ENCODE results near the gene VPS26A. TPM values are rescaled to one million over a fixed set of nuclear protein-coding genes. Genes with fewer than 3 reads are reported as not detected.

The VPS26A gene
- 51.7 and 57.6 TPM in 2 replicates for total RNA-seq
- 58.7 and 71.2 TPM in 2 replicates for polyA plus RNA-seq

- TF ChIP-seq, protein P1, sequence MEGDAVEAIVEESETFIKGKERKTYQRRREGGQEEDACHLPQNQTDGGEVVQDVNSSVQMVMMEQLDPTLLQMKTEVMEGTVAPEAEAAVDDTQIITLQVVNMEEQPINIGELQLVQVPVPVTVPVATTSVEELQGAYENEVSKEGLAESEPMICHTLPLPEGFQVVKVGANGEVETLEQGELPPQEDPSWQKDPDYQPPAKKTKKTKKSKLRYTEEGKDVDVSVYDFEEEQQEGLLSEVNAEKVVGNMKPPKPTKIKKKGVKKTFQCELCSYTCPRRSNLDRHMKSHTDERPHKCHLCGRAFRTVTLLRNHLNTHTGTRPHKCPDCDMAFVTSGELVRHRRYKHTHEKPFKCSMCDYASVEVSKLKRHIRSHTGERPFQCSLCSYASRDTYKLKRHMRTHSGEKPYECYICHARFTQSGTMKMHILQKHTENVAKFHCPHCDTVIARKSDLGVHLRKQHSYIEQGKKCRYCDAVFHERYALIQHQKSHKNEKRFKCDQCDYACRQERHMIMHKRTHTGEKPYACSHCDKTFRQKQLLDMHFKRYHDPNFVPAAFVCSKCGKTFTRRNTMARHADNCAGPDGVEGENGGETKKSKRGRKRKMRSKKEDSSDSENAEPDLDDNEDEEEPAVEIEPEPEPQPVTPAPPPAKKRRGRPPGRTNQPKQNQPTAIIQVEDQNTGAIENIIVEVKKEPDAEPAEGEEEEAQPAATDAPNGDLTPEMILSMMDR (IDR thresholded peaks at IDR 0.05; ENCODE audit: poor library complexity), result peak; percentile 45
- TF ChIP-seq EZH2 (IDR thresholded peaks at IDR 0.05; ENCODE audit: borderline replicate concordance) (no peak), EZH2phosphoT487 (IDR thresholded peaks at IDR 0.05; ENCODE audit: low read depth, severe bottlenecking, unreplicated experiment) (no peak)
- Histone ChIP-seq H3K27me3 (no peaks in the 10 kb centered on the region), H3K79me2 (peaks cover 45% of the 10 kb centered on the region), H3K27ac (peak within 1 kb of the TSS; percentile 97), H3K4me1 (ENCODE audit: insufficient read depth) (peaks cover 5% of the 10 kb centered on the region), H3K4me2 (peak within 1 kb of the TSS; percentile 81), H3K9me3 (ENCODE audit: low read depth) (no peaks in the 10 kb centered on the region), H3K36me3 (replicated peaks; ENCODE audit: insufficient read depth, low read depth) (no peaks in the 10 kb centered on the region), H3K4me3 (peak within 1 kb of the TSS; percentile 95), H4K20me1 (ENCODE audit: insufficient read depth, poor library complexity, severe bottlenecking) (peaks cover 21% of the 10 kb centered on the region), H3K9me2 (replicated peaks; ENCODE audit: insufficient read depth) (no peaks in the 10 kb centered on the region), H2AFZ (peak within 1 kb of the TSS; percentile 79)
- peak; percentile 100 for DNase-seq (ENCODE audit: low spot score)
- 1% methylated on average over 29 of the region's 82 CpGs for WGBS (ENCODE audit: low lambda C conversion rate, missing lambda C conversion rate)
Observed at GRCh38 chr10:69123747-69124562, at the start of gene VPS26A. VPS26A (plus strand) TSS chr10:69124178; CDS start chr10:69124278, 100 bp downstream.

DNA sequence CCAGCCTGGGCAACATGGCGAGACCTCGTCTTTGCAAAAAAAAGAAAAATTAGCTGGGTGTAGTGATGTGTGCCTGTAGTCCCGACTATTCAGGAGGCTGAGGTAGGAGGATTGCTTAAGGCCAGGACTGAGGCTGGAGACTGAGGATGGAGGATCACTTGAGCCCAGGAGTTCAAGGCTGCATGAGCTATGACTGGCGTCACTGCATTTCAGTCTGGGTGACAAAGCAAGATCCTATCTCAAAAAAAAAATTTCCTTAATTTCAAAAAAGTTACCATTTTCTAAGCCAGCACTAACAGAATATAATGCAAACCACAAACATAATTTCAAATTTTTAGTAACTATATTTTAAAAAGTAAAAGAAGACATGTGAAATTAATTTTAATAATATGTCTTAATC is 49.4 kb upstream of the VPS26A start:
- H3K4me3 ChIP-seq, result no peak overlapping the region
- no peaks in the 10 kb centered on the region for H3K27me3 ChIP-seq
- H3K36me3 ChIP-seq (replicated peaks; ENCODE audit: insufficient read depth, low read depth), result no peaks in the 10 kb centered on the region
- no peak overlapping the region for H2AFZ ChIP-seq
- no peaks in the 10 kb centered on the region for H4K20me1 ChIP-seq (ENCODE audit: insufficient read depth, poor library complexity, severe bottlenecking)
- H3K4me1 ChIP-seq (ENCODE audit: insufficient read depth), result no peaks in the 10 kb centered on the region
- TF ChIP-seq, protein P1 (IDR thresholded peaks at IDR 0.05; ENCODE audit: poor library complexity), result no peak
- TF ChIP-seq EZH2phosphoT487 (IDR thresholded peaks at IDR 0.05; ENCODE audit: low read depth, severe bottlenecking, unreplicated experiment) (no peak), EZH2 (IDR thresholded peaks at IDR 0.05; ENCODE audit: borderline replicate concordance) (no peak)
- no peaks in the 10 kb centered on the region for H3K9me2 ChIP-seq (replicated peaks; ENCODE audit: insufficient read depth)
- H3K79me2 ChIP-seq, result no peaks in the 10 kb centered on the region
- no peak for DNase-seq (ENCODE audit: low spot score)
- no peak overlapping the region for H3K4me2 ChIP-seq
- no peaks in the 10 kb centered on the region for H3K9me3 ChIP-seq (ENCODE audit: low read depth)
- WGBS (ENCODE audit: low lambda C conversion rate, missing lambda C conversion rate), result 97% methylated on average over 4 of the region's 4 CpGs
- H3K27ac ChIP-seq, result no peak overlapping the region

DNA sequence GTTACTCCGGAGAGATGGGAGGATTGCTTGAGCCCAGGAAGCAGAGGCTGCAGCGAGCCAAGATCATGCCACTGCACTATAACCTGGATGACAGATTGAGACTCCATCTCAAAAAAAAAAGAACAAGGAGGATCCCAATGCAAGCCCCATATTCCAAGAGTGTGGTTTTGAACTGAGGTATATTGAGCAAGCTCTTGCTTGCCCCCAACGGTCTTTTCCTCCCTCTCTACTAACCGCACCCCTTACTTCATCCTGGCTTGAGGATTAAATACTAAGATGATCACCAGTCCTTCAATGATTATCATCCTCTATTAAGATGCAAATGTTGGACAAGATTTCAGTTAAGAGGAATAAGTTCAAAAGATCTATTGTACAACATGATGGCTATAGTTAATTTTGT is 48.5 kb upstream of the VPS26A start:
- Histone ChIP-seq H3K4me2 (no peak overlapping the region), H3K36me3 (replicated peaks; ENCODE audit: insufficient read depth, low read depth) (no peaks in the 10 kb centered on the region), H3K9me3 (ENCODE audit: low read depth) (no peaks in the 10 kb centered on the region), H3K9me2 (replicated peaks; ENCODE audit: insufficient read depth) (no peaks in the 10 kb centered on the region), H3K27ac (no peak overlapping the region), H3K4me3 (no peak overlapping the region), H3K4me1 (ENCODE audit: insufficient read depth) (no peaks in the 10 kb centered on the region), H3K79me2 (no peaks in the 10 kb centered on the region), H4K20me1 (ENCODE audit: insufficient read depth, poor library complexity, severe bottlenecking) (no peaks in the 10 kb centered on the region), H2AFZ (no peak overlapping the region), H3K27me3 (no peaks in the 10 kb centered on the region)
- DNase-seq (ENCODE audit: low spot score), result no peak
- TF ChIP-seq EZH2 (IDR thresholded peaks at IDR 0.05; ENCODE audit: borderline replicate concordance) (no peak), EZH2phosphoT487 (IDR thresholded peaks at IDR 0.05; ENCODE audit: low read depth, severe bottlenecking, unreplicated experiment) (no peak)
- TF ChIP-seq, protein P1 (IDR thresholded peaks at IDR 0.05; ENCODE audit: poor library complexity), result no peak
- WGBS (ENCODE audit: low lambda C conversion rate, missing lambda C conversion rate), result 96% methylated on average over 4 of the region's 4 CpGs

Data from hepatocyte (in vitro differentiated cells).